Activated CD4-positive, alpha-beta T cell treated with anti-CD3 and anti-CD28 coated beads, Interleukin-10, Interleukin-2, amounts not matched to agents 100 ng/mL and 50 ng/mL, durations not matched to agents 16 hours and 8 hours (primary cell): Measurements from ENCODE around the gene ABL2.

Experiments used
- DNase-seq: peaks from one replicate; pipeline ENCODE4 v3.0.0-alpha.2; 2020

The ABL2 gene

DNA sequence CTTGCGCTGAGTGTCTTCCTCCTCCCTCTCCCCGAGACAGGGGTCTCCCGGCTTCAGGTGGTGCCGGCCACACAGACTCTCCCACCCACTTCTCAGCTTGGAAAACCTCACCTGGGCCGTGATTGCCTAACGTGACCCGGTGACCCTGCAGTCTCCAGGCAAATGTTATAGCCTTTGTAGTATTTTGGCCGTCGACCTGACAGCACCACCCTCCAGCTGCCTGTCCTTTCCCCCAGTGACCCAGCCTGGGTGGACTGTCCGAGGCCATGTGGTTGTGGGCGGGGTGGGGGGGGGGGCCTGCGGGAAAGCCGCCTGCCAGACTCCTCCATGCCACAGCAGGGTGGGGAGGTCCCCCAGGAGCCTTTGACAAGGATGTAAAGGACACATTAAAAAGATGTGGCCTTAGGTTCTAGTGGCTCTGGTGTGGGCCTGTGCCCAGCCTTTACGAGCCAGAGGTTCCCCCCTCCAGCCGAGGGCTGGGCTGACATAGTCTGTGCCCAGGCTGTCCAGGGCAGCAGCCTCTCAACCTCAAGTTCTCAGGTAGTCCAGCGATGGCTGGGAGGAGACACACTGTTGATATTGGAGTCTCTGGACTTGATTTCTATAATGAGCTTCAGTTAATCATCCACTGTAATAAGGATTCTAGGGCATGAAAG is 139.5 kb downstream of the ABL2 start:
- DNase-seq = no peak

- DNase-seq = no peak
Observed at GRCh38 chr1:179087665-179088064, 141.8 kb downstream of the ABL2 start.

DNA sequence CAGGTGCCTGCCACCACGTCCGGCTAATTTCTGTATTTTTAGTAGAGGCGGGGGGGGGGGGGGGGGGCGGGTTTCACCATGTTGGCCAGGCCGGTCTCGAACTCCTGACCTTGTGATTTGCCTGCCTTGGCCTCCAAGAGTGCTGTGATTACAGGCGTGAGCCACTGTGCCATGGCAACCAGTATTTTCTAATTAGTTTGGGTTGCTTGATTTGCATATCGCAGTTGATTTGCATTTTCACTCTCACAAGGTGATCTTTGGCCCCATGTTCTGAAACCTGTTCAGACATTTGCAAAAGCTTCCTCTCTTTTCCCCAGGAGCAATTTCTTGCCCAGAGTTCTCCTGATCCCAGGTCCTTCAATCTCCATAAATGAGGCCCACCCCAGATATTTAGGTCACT is 145.9 kb downstream of the ABL2 start:
- DNase-seq = no peak

- DNase-seq = peak; percentile 51
Observed at GRCh38 chr1:179082999-179083335, 146.5 kb downstream of the ABL2 start.

DNA sequence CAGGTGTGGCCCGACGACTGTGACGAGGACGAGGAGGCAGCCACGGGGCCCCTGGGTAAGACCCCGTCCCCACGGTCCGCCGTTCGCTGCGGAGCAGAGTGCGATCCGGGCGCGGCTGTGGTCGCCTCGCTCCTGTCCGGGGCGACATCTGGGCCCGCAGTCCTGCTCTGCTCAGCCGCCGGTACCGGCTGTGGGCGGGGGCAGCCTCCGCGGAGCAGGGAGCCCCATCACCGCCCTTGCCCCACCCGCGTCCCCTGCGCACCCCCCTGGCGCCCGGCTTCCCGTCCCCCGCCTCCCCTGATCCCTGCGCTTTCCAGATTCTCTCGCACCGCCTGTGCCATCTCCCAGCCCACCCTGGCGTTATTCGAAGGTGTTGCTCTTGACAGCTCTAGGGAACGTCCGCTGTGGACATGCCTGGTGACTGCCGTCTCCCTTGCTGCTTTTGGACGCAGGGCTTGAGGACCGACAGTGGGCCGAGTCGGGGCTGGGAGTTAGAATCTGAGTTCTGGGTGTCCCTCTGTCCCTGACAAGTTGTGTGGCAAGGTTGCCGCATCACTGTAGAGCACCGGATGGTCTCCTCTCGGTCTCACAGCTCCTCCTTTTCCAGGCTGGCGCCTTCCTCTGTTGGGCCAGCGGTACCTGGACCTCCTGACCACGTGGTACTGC is 147.0 kb downstream of the ABL2 start:
- DNase-seq = peak; percentile 48

DNA sequence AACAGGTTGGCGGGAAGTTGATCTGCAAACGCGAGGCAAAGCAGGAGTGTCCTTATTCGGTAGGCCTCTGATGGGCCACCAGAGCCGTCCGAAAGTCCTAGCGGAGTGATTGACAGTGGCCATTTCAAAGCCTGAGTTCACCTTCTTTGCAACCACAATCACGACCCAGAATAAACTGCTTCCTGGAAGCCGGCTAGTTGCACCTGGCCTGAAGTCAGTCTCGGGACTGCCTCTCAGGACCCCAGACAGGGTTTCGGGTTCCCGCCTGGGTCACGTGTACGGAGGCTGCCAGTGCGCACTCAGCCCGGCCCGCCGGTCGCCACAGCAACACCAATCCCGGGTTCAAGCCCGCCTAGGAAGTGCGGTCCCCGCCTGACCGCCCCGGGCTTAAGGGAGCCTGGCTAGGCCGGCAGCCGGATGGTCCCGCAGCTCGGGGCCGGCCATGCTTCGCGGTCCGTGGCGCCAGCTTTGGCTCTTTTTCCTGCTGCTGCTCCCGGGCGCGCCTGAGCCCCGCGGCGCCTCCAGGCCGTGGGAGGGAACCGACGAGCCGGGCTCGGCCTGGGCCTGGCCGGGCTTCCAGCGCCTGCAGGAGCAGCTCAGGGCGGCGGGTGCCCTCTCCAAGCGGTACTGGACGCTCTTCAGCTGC is 147.7 kb downstream of the ABL2 start, which contains the start of gene TOR3A:
TSS of gene TOR3A (plus strand) at position 384 of the 646 bp plus-strand sequence. CDS start at position 443, 59 bp downstream.
- DNase-seq = peak; percentile 95

GRCh38 chr1:179080866-179081686 is 148.4 kb downstream of the ABL2 start:
- DNase-seq = peak; percentile 25

- DNase-seq = peak; percentile 74
Observed at GRCh38 chr1:179079113-179079761, 150.2 kb downstream of the ABL2 start.

- no peak for DNase-seq
Observed at GRCh38 chr1:179077396-179077795, 152.1 kb downstream of the ABL2 start.

GRCh38 chr1:179066471-179066870 is 163.0 kb downstream of the ABL2 start:
- no peak for DNase-seq

DNA sequence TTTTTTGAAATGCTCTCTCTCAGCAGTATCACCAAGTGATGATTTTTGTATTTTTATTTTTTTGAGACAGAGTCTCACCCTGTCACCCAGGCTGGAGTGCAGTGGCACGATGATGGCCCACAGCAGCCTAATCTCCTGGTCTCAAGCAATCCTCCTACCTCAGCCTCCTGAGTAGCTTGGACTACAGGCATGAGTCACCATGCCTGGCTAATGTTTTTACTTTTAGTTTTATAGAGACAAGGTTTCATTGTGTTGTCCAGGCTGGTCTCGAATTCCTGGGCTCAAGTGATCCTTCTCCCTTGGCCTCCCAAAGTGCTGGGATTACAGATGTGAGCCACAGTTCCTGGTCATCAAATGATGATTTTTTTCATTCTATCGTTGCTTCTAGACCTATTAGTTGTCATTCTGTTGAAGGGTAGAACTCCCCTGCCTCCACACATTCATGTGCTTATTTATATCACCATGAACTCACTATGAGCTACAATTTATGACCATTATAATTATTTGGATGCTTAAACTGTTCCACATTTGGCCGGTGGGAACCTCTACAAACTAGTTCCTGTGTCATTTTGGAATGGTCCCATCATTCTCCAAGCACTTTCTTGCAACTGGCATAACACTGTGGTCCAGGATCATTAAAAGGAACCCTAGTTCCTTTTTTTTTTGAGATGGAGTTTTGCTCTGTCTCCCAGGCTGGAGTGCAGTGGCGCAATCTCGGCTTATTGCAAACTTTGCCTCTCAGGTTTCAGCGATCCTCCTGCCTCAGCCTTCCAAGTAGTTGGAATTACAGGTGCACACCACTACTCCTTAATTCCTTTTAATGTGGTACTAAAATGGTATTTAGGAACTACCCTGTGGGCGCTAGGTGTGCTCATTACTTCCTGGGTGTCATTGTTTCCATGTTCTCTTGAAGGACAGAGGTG is 167.9 kb downstream of the ABL2 start:
- DNase-seq = no peak

- no peak for DNase-seq
Observed at GRCh38 chr1:179058487-179059483, 170.7 kb downstream of the ABL2 start.

- no peak for DNase-seq
Observed at GRCh38 chr1:179055937-179056336, 173.5 kb downstream of the ABL2 start.

- no peak for DNase-seq
Observed at GRCh38 chr1:179053486-179053885, 176.0 kb downstream of the ABL2 start.

DNA sequence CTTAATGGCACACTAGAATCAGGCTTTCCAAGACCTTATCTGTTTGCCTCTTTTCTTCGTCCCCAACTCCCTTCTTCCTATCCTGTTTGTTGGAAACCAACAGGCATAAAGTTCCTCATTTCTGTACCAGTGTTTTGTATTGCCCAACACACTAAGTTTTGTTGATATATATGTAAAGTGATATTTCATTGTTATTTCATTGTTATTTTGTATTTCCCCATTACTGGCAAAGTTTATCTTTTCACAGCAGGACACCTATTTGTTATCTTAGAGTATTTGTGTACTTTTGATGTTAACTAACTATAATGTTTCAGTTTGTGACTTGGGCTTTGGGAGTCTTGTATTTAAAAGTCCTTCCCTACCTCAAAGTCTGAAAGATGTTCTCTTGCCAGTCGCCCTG is 176.7 kb downstream of the ABL2 start:
- DNase-seq = no peak
